ENCODE measurements around the gene NT5DC1. TPM values are rescaled to one million over a fixed set of nuclear protein-coding genes. Genes with fewer than 3 reads are reported as not detected.

The NT5DC1 gene
- total RNA-seq, 1 experiment from 2014 or later = 63.7 TPM

- ChIA-PET POLR2A (no interaction called here), CTCF (no interaction called here), RAD21 (ENCODE audit: low non-redundant PET in 1 of 2, low total read pairs in 2 of 2, uncharacterized antibody in 2 of 2, unreplicated experiment in 2 of 2) (no interaction called here)
- Histone ChIP-seq H3K36me3 (ENCODE audit: control insufficient read depth in 1 of 2, insufficient read depth in 2 of 2, low read length in 2 of 2) (no peaks in the 10 kb centered on the region), H3K79me2 (ENCODE audit: insufficient read depth, low read length) (no peaks in the 10 kb centered on the region), H3K4me2 (ENCODE audit: low read length) (peak overlapping the region; percentile 40), H3K27ac (ENCODE audit: low read depth, low read length) (no peak overlapping the region), H3K9me3 (ENCODE audit: control insufficient read depth in 1 of 2, insufficient read depth in 1 of 2, low read depth in 1 of 2, low read length in 2 of 2) (no peaks in the 10 kb centered on the region), H3K9ac (ENCODE audit: low read length) (no peak overlapping the region), H2AFZ (ENCODE audit: low read depth, low read length, poor library complexity, severe bottlenecking) (no peak overlapping the region), H3K9me2 (ENCODE audit: insufficient read depth) (no peaks in the 10 kb centered on the region), H3K27me3 (ENCODE audit: insufficient read depth, low read length) (no peaks in the 10 kb centered on the region), H3K4me3 (replicated peaks in 1 of 2; ENCODE audit: low read depth in 1 of 2, low read length in 2 of 2) (no peak overlapping the region), H4K20me1 (ENCODE audit: insufficient read depth) (no peaks in the 10 kb centered on the region), H3K4me1 (ENCODE audit: control insufficient read depth in 1 of 2, insufficient read depth in 2 of 2, low read length in 2 of 2) (peaks cover 0 to 10% of the 10 kb centered on the region in 2 experiments; a peak in 2 of 4 replicates)
- peak; percentile 66 for ATAC-seq
- TF ChIP-seq TCF7L2 (IDR thresholded peaks at IDR 0.05; ENCODE audit: borderline replicate concordance, extremely low read depth, insufficient read depth, insufficient read length) = no peak
- no peak for TF ChIP-seq ZFX (IDR thresholded peaks at IDR 0.05)
- no peak for TF ChIP-seq CTCF (IDR thresholded peaks at IDR 0.05 in 2 of 3, conservative IDR thresholded peaks at IDR 0.05 in 1 of 3; ENCODE audit: borderline replicate concordance in 1 of 3, insufficient read depth in 1 of 3, low read depth in 2 of 3, low read length in 2 of 3)
- no peak for TF ChIP-seq EZH2phosphoT487 (IDR thresholded peaks at IDR 0.05; ENCODE audit: borderline replicate concordance)
- no peak for TF ChIP-seq EGR1 (IDR thresholded peaks at IDR 0.05; ENCODE audit: low read depth)
- peak; percentile 32; the same call in 1 of the 2 replicates for TF ChIP-seq JUND (IDR thresholded peaks at IDR 0.05)
- no peak for TF ChIP-seq YY1 (IDR thresholded peaks at IDR 0.05; ENCODE audit: extremely low read depth, insufficient replicate concordance, low read depth, low read length)
- no peak for TF ChIP-seq MAX (IDR thresholded peaks at IDR 0.05)
- no peak for TF ChIP-seq RAD21 (IDR thresholded peaks at IDR 0.05; ENCODE audit: low read depth)
- no peak; the same call in 1 of the 2 replicates for TF ChIP-seq CBX3 (IDR thresholded peaks at IDR 0.05; ENCODE audit: low read depth)
- no peak for TF ChIP-seq SRF (IDR thresholded peaks at IDR 0.05; ENCODE audit: low read depth)
- no peak for TF ChIP-seq ZBTB33 (IDR thresholded peaks at IDR 0.05; ENCODE audit: extremely low read depth, insufficient replicate concordance, low read length)
- no peak for TF ChIP-seq ELF1 (IDR thresholded peaks at IDR 0.05; ENCODE audit: borderline replicate concordance, low read depth)
- no peak for TF ChIP-seq SP1 (IDR thresholded peaks at IDR 0.05; ENCODE audit: low read depth)
- TF ChIP-seq FOSL1 (IDR thresholded peaks at IDR 0.05; ENCODE audit: low read depth) = peak; percentile 46
- BruUV-seq (replicated peaks) = no TSS peak
- DNase-seq (ENCODE audit: low read depth, low spot score) = no peak
- intact Hi-C loops (cut with micrococcal nuclease) = loop anchor here (5.0 kb wide), 2 partner anchors 267 to 382 kb away; no protein-coding TSS in a partner anchor
These were observed 164.6 kb downstream of the NT5DC1 start for GRCh38 chr6:116265041-116265829.
